Measurements from ENCODE around the gene DYNLT2. TPM values are rescaled to one million over a fixed set of nuclear protein-coding genes. Genes with fewer than 3 reads are reported as not detected.

Gene DYNLT2
- total RNA-seq, 1 donor from 2014 or later = 1.1 TPM

DNA sequence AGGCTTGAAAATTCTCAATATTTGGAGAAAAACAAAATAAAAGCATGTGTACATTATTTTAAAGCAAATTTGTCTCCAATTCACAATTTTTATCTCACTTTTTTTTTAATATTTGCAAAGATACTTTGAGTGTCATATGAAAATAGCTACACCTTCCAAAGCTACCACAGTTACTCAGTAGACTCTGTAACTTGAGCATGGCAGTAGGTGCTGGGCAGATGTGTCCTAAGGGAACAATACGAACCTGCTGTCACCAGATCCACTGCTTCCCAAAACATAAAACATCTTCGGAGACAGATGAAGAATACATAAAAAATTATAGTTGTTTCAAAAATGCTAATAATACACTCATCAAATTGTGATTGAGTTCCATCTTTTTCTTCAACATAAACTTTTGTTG lies 60.1 kb downstream of the DYNLT2 start:
- TF ChIP-seq, protein P1, sequence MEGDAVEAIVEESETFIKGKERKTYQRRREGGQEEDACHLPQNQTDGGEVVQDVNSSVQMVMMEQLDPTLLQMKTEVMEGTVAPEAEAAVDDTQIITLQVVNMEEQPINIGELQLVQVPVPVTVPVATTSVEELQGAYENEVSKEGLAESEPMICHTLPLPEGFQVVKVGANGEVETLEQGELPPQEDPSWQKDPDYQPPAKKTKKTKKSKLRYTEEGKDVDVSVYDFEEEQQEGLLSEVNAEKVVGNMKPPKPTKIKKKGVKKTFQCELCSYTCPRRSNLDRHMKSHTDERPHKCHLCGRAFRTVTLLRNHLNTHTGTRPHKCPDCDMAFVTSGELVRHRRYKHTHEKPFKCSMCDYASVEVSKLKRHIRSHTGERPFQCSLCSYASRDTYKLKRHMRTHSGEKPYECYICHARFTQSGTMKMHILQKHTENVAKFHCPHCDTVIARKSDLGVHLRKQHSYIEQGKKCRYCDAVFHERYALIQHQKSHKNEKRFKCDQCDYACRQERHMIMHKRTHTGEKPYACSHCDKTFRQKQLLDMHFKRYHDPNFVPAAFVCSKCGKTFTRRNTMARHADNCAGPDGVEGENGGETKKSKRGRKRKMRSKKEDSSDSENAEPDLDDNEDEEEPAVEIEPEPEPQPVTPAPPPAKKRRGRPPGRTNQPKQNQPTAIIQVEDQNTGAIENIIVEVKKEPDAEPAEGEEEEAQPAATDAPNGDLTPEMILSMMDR (IDR thresholded peaks at IDR 0.05; ENCODE audit: insufficient read depth, low read length, severe bottlenecking) = no peak
- no peak for DNase-seq (ENCODE audit: low read depth)
- no peak for FAIRE-seq

More for the DNA sequence above, 60.1 kb downstream of the DYNLT2 start:
- Histone ChIP-seq H3K4me3 (ENCODE audit: low read depth, low read length) (no peak overlapping the region), H3K36me3 (ENCODE audit: control insufficient read depth, insufficient read depth, low read length) (no peaks in the 10 kb centered on the region), H3K27me3 (ENCODE audit: control insufficient read depth, insufficient read depth, low read length) (no peaks in the 10 kb centered on the region)

Other genes with a start within 250 kb of the DYNLT2 start
- gene WDR27, start 49.5 kb downstream of the DYNLT2 start, total RNA-seq = 16.8 and 21.8 TPM in 2 replicates
- 17.4 and 17.6 TPM in 2 replicates for gene C6orf120, start 49.4 kb downstream of the DYNLT2 start, total RNA-seq
- gene PHF10, start 27.1 kb downstream of the DYNLT2 start, total RNA-seq = 13.4 and 14.0 TPM in 2 replicates
- gene ERMARD, start 50 bp upstream of the DYNLT2 start, total RNA-seq = 25.1 and 25.8 TPM in 2 replicates